Esophagus (tissue), 2 donors: ENCODE measurements around the gene WDR1. TPM values are rescaled to one million over a fixed set of nuclear protein-coding genes. Genes with fewer than 3 reads are reported as not detected.

Experiments
- H3K27ac ChIP-seq, 2 donors: one replicate each; pipeline ENCODE4 v1.5.1; 2013; ENCODE audit warnings: low read depth in 2 of 2, mild to moderate bottlenecking in 2 of 2, inconsistent platforms in 1 of 2, low read length in 1 of 2, moderate library complexity in 1 of 2
- H3K27me3 ChIP-seq, 2 donors: one replicate each; pipeline ENCODE4 v1.6.1; 2013; ENCODE audit warnings: low read length in 2 of 2, control low read depth in 1 of 2, mild to moderate bottlenecking in 1 of 2; ENCODE audit not compliant: insufficient read depth in 2 of 2, control insufficient read depth in 1 of 2
- H3K36me3 ChIP-seq, 2 donors: one replicate each; pipeline ENCODE4 v1.6.1; 2013; ENCODE audit warnings: low read length in 1 of 2; ENCODE audit not compliant: control insufficient read depth in 2 of 2, insufficient read depth in 2 of 2
- H3K4me1 ChIP-seq, 2 donors: one replicate each; pipeline ENCODE4 v1.6.1; 2013; ENCODE audit warnings: low read length in 1 of 2; ENCODE audit not compliant: control insufficient read depth in 2 of 2, insufficient read depth in 2 of 2
- H3K4me3 ChIP-seq, 2 donors: one replicate each; pipeline ENCODE4 v1.5.1; 2013; ENCODE audit warnings: low read length in 2 of 2, mild to moderate bottlenecking in 2 of 2, low read depth in 1 of 2, moderate library complexity in 1 of 2
- H3K9me3 ChIP-seq, 2 donors: one replicate each; pipeline ENCODE4 v1.6.1; 2013; ENCODE audit warnings: mild to moderate bottlenecking in 2 of 2, low read depth in 1 of 2, low read length in 1 of 2, moderate library complexity in 1 of 2; ENCODE audit not compliant: control insufficient read depth in 2 of 2, insufficient read depth in 1 of 2
- WGBS, 2 donors: extraction: QIAGEN DNeasy Blood & Tissue Kit; methylation state at CpG; one replicate each; pipeline ENCODE4 v1.1.7; 2013; 5-methylcytosine and 5-hydroxymethylcytosine counted together
- polyA plus RNA-seq, 2 donors: library from polyadenylated mRNA; stranded (reverse); fragments of 200-250 nt; gene quantifications; one replicate each; pipeline ENCODE4 v1.2.3, GENCODE V29; 2013
- donor health status: healthy with polysubstance abuse.
- donor health status: Bipolar disorder and iron deficiency.

Gene WDR1
- polyA plus RNA-seq, 2 donors: 73.8 to 170 TPM

DNA sequence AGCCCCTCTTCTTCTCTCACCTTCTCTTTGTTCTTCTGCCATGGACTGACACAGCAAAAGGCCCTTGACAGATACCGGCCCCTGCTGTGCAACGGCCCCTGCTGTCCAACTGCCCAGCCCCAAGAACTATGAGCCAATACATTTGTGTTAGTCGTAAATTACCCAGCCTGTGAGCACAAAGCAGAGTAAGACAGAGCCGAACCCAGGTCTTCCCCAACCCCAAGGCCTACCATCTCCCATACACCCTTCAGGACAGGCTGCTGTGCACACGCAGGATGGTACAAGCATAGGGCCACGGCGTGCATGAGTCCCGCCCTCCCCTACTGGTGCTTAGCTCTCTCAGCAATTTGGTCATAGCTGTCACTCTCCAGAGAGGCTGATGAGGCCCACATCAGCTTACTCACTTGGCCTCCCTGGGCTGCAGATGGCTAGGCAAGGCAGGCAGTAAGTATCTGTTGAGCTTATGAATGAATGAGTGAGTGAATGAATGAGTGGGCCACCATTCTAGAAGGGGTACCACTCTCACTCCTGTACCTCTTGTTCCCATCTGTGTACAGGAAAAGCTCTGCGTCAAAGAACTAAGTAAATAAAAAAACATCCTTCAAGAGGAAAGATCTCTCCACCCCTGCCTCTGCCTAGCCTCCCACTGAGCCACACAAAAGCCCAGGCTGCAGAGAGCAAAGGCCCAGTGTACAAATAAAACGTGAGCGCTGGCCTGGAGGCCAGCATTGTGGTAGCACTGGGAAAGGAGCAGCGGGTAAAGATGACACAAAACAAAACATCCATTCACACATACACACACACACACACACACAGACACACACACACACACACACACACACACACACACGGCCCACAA, 13.9 kb downstream of the WDR1 start:
- no peaks in the 10 kb centered on the region for H3K27me3 ChIP-seq
- peak overlapping the region; percentile 30 to 70 for H3K27ac ChIP-seq
- no peaks in the 10 kb centered on the region for H3K9me3 ChIP-seq
- H3K4me3 ChIP-seq: no peak overlapping the region
- peaks cover 32 to 52% of the 10 kb centered on the region in 2 donors for H3K4me1 ChIP-seq
- 66 to 74% methylated on average over 13 of the region's 13 CpGs for WGBS, 2 donors
- peaks cover 22 to 36% of the 10 kb centered on the region in 2 donors for H3K36me3 ChIP-seq

DNA sequence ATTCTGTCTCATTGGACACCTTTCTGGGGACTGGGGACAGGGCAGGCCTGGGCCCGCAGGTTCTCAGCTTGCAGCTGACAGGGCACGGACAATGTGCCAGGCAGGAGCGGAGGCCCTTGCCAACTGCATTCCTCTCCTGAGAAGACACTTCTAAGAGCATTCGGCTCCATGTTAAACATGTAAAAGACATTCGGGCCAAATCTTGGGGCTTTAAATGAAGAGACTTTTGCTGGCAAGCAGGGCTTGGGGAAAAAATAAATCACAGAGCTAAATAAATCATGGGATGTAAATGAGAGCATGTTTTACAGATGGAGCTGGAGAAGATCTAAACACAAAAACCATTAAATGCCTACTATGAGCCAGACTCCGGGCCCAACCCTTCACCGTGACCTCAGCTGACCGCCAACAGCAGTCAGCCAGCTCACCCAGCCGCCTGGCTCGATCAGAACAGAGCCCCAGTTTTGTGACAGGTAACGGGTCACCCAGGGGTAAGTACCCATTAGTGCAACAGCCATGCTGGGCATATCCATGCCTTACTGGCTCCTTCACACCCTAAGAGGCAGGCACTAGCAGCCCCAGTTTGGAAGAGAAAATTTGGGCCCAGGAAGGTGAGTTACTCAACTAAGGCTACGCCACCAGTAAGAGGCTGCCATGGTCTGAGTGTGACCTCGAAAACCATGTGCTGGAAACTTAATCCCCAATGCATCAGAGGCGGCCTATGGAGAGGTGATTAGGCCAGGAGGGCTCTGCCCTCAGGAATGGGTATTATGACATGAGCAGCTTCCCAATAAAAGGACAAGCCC, 14.7 kb downstream of the WDR1 start:
- Histone ChIP-seq H3K4me1 (peaks cover 26 to 47% of the 10 kb centered on the region in 2 donors), H3K36me3 (peaks cover 24 to 44% of the 10 kb centered on the region in 2 donors), H3K9me3 (no peaks in the 10 kb centered on the region), H3K27ac (peak overlapping the region; percentile 30 to 70), H3K4me3 (no peak overlapping the region), H3K27me3 (no peaks in the 10 kb centered on the region)
- WGBS, 2 donors: 43 to 65% methylated on average over 14 of the region's 14 CpGs

DNA sequence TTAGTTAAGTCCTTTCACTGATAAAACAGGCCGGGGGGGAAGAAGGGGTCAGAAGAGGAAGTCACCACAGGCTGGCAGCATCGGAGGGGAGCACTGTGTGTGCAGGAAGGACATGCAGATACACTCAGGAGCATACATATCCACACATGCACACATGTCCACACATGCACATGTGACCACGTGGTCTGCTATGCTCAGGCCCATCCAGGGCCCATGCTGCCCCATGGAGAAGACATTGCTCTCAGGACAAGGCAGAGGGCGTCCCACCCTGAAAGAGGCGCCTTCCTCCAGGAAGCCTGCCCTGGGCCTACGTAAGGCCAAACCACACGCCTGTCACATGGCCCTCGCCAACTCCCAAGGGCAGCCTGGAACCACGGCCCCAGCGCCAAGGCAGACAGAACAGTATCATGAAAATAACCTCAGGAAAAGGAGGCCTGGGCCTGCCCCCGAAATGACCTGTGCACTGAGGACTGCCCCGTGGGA, 15.8 kb downstream of the WDR1 start:
- Histone ChIP-seq H3K4me1 (peaks cover 21 to 51% of the 10 kb centered on the region in 2 donors), H3K4me3 (no peak overlapping the region), H3K27me3 (no peaks in the 10 kb centered on the region), H3K36me3 (peaks cover 24 to 54% of the 10 kb centered on the region in 2 donors), H3K9me3 (no peaks in the 10 kb centered on the region), H3K27ac (peak overlapping the region in 1 of 2 donors; percentile 56)
- 52 to 58% methylated on average over 12 of the region's 12 CpGs for WGBS, 2 donors

DNA sequence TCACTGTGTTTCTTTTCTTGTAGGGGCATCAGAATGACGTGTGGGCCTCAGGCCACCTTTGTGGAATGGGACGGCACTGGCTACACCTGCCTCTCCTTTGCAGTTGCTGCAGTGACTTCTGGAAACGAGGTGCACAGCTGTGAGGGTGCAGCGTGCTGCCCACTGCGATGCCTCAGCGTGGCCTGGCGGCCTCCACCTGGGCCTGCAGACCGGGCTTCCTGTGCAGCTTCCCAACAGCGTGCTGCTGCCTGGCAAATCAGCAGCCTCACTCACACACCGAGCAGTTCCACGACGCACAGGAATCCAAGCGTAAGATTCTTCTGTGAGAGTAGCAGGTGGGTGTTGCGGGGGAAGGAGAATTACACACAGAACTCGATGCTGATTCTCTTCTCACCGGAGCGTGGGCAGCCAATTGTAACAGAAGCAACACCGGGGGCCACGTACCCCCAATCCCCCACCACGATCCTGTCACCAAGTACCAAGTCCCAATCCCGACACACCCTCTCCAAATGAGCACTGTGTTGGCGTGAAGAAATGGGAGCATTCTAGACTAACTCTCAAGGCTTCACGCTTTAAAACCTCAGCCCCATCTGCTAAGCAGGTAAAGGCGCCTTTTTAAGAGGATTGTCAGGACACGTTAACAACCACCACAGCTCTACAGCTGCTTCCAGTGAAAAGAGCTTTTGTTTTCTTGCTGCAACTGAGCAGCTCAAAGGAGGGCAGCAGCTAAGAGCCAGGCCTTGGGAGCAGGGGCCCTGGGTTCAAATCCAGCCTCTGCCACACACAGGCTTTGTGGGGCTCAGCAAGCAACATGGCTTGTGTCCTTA, 16.9 kb downstream of the WDR1 start:
- Histone ChIP-seq H3K27me3 (no peaks in the 10 kb centered on the region), H3K36me3 (peaks cover 33 to 64% of the 10 kb centered on the region in 2 donors), H3K27ac (peak overlapping the region in 1 of 2 donors; percentile 9), H3K9me3 (no peaks in the 10 kb centered on the region), H3K4me3 (no peak overlapping the region), H3K4me1 (peaks cover 21 to 53% of the 10 kb centered on the region in 2 donors)
- WGBS, 2 donors: 74 to 75% methylated on average over 25 of the region's 25 CpGs

DNA sequence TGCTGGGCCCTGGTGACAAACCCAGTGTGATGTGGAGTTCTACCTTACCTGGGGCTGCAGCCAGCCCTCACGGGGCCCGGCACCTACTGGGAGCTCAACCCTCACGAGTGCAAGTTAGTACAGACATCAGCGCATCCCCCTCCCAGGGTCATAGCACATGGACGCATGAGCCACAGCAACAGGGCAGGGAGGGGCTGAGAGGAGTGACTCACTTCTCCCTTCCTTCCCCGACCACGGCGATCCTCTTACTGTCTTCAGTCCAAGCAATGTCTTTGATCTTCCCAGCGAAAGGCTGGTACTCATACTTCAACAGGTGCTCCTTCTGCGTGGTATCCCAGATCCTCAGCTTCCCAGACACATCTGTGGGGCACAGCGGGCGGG, 17.8 kb downstream of the WDR1 start:
- peaks cover 17 to 53% of the 10 kb centered on the region in 2 donors for H3K4me1 ChIP-seq
- WGBS, 2 donors: 53 to 67% methylated on average over 10 to 12 of the region's 12 CpGs
- H3K4me3 ChIP-seq: no peak overlapping the region
- H3K36me3 ChIP-seq: peaks cover 41 to 74% of the 10 kb centered on the region in 2 donors
- no peaks in the 10 kb centered on the region for H3K9me3 ChIP-seq
- no peak overlapping the region for H3K27ac ChIP-seq
- no peaks in the 10 kb centered on the region for H3K27me3 ChIP-seq

DNA sequence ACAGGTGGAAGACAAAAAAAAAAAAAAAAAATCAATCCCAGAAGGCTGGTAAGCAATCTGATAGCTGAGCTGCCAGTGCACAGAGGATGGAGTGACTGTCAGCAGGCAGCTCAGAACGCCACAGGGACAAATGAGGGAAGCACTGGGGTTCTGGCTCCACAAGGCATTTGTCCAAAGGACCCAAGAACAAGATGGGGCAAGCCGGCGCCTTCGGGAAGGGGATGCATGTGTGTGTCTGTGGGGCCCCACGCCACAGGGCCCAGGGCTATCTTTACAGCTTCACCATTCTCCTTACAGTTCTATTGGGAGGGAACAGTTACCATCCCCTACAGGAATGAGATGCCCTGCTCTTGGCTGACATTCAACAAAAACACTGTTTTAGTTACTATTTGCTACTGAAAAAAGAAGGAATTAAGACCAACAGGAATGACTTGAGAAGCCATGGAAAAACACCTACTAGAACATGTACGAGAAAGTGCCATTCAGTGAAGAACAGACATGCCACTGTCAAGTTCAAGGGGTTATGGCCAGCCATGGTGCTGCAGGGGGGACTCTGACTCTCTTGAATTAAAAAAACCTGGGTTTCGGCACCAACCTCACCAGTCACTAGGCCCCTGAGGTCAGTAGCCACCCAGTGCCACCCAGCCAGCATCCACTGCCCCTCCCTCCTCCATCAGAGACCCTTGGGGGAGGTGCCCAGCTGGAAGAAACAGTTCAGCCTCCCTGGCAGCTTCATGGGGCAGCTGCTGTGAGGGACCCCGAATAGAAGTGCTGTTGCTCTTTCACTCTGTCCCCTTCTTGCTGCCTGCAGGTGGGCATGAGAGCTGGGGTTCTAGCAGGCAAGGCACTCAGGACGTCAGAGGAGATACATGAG, 18.5 kb downstream of the WDR1 start:
- H3K36me3 ChIP-seq: peaks cover 46 to 79% of the 10 kb centered on the region in 2 donors
- H3K4me1 ChIP-seq: peaks cover 22 to 57% of the 10 kb centered on the region in 2 donors
- no peak overlapping the region for H3K27ac ChIP-seq
- H3K27me3 ChIP-seq: no peaks in the 10 kb centered on the region
- H3K4me3 ChIP-seq: no peak overlapping the region
- WGBS, 2 donors: 72 to 87% methylated on average over 9 of the region's 9 CpGs
- no peaks in the 10 kb centered on the region for H3K9me3 ChIP-seq

DNA sequence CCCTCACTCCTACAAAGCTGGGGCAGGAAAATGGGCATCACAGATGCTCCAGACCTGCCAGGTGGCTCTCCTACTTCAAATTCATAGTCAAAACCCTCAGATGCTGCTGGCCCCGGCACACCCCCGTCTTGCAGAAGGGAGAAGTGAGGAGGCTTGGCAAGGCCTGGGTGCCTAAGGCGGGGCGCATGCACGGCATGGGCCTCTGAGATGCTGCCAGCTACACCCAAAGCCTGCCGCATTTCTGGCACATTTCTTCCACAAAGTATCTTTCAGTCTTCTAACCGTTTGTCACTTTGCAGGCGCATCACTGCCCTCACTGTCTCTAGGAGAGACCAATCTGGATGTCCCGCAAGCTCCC, 19.6 kb downstream of the WDR1 start:
- no peak overlapping the region for H3K4me3 ChIP-seq
- H3K9me3 ChIP-seq: no peaks in the 10 kb centered on the region
- H3K27ac ChIP-seq: peak overlapping the region; percentile 36 to 53
- WGBS, 2 donors: 35 to 62% methylated on average over 9 of the region's 9 CpGs
- H3K36me3 ChIP-seq: peaks cover 38 to 85% of the 10 kb centered on the region in 2 donors
- peaks cover 25 to 53% of the 10 kb centered on the region in 2 donors for H3K4me1 ChIP-seq
- no peaks in the 10 kb centered on the region for H3K27me3 ChIP-seq

DNA sequence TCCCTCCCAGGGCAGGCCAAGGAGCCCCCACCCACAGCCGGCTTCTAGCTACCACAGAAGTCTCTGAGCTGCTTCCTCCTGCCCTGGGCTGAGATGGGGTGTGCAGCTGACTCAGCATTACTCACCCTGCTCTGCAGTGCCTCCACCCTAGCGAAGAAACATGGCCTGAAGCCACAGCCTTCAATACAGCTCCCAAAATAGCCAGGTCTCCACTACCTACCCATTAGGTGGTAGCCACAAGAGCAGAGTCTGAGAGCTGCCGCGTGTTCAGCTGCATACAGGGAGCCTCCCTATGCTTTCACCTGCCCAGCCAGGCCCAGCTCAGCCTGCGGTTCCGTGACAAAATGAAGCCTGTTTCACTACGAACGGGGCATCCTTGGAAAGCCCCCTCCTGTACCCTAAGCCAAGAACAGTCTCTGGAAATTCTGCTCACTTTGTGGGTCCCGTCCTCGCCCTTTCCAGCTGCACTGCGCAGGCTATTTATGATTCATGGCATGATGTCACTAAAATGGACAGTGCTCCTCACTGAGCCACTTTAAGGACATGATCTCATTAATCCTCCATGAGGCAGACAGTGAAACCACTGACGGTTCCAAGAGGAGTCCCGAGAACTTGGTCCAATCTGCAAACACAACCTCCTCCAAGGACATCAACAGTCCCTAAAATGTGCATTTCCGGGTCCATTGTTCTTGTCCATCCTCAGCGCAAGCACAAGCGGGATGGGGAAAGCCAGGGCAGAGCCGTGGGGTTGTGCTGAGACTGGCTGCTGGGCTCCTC, 20.2 kb downstream of the WDR1 start:
- H3K4me3 ChIP-seq: no peak overlapping the region
- H3K27ac ChIP-seq: peak overlapping the region; percentile 36 to 87
- peaks cover 23 to 50% of the 10 kb centered on the region in 2 donors for H3K4me1 ChIP-seq
- WGBS, 2 donors: 19 to 37% methylated on average over 17 of the region's 17 CpGs
- H3K9me3 ChIP-seq: no peaks in the 10 kb centered on the region
- H3K36me3 ChIP-seq: peaks cover 41 to 91% of the 10 kb centered on the region in 2 donors
- no peaks in the 10 kb centered on the region for H3K27me3 ChIP-seq
